Activated CD8-positive, alpha-beta T cell treated with anti-CD3 and anti-CD28 coated beads for 36 hours (primary cell): Measurements from ENCODE around the gene CSPG5. TPM values are rescaled to one million over a fixed set of nuclear protein-coding genes. Genes with fewer than 3 reads are reported as not detected.
A peak's percentile ranks its signal among the peaks of the same experiment; 100 is the strongest.

ENCODE experiments used
- ATAC-seq: fragments of 200-7000 bp; cut with Tn5 transposase; one replicate; pipeline ENCODE4 v1.10.0; 2021; ENCODE audit warnings: mild to moderate bottlenecking, moderate library complexity
- CTCF ChIA-PET: fragments of 350-600 bp; sonication (Branson Sonifier 250); formaldehyde crosslinking; loops from one replicate; lab custom pipeline; 2021; ENCODE audit warnings: antibody characterized with exemption; lab: Charles Lee
- POLR2A ChIA-PET: fragments of 350-600 bp; sonication (Branson Sonifier 250); formaldehyde crosslinking; loops from one replicate; lab custom pipeline; 2021; ENCODE audit warnings: antibody characterized with exemption; lab: Charles Lee
- DNase-seq: peaks from one replicate; pipeline ENCODE4 v3.0.0-alpha.2; 2020
- H3K27ac Mint-ChIP-seq: one replicate; pipeline ENCODE4 v1.8.0; 2021; ENCODE audit warnings: mild to moderate bottlenecking, mixed read lengths
- H3K27me3 Mint-ChIP-seq: one replicate; pipeline ENCODE4 v1.8.0; 2021; ENCODE audit warnings: mixed read lengths
- H3K36me3 Mint-ChIP-seq: one replicate; pipeline ENCODE4 v1.8.0; 2021; ENCODE audit warnings: low read depth, mixed read lengths
- H3K4me1 Mint-ChIP-seq: one replicate; pipeline ENCODE4 v1.8.0; 2021; ENCODE audit warnings: low read depth, mixed read lengths
- H3K4me3 Mint-ChIP-seq: one replicate; pipeline ENCODE4 v1.8.0; 2021; ENCODE audit warnings: mild to moderate bottlenecking, moderate library complexity, mixed read lengths
- H3K9me3 Mint-ChIP-seq: one replicate; pipeline ENCODE4 v1.8.0; 2021; ENCODE audit warnings: mixed read lengths
- CTCF ChIP-seq: fragments of 200-600 bp; IDR thresholded peaks from one replicate; pipeline ENCODE4 v1.8.0; 2022; ENCODE audit warnings: antibody characterized with exemption, mild to moderate bottlenecking
- intact Hi-C: fragments of 100-400 bp; cut with micrococcal nuclease; formaldehyde crosslinking; loops from one replicate; pipeline ENCODE4 v1.10.0; 2022
- total RNA-seq, 2 experiments: library from RNA; stranded (reverse); gene quantifications; one replicate each; pipeline ENCODE4 v1.2.3, GENCODE V29; 2021

The CSPG5 gene
- total RNA-seq, 2 experiments from 2014 or later = 0.54 to 0.58 TPM

GRCh38 chr3:47517937-47518336 lies 60.7 kb downstream of the CSPG5 start:
- Mint-ChIP-seq H3K9me3 (no peaks in the 10 kb centered on the region), H3K27me3 (no peaks in the 10 kb centered on the region), H3K4me3 (no peak overlapping the region), H3K36me3 (no peaks in the 10 kb centered on the region), H3K27ac (no peak overlapping the region), H3K4me1 (peaks cover 9% of the 10 kb centered on the region)
- DNase-seq (no peak), ATAC-seq (no peak)
- ChIA-PET POLR2A (no interaction called here), CTCF (no interaction called here)
- intact Hi-C loops = no loop called here
- TF ChIP-seq CTCF = no peak

- Mint-ChIP-seq H3K4me3 (no peak overlapping the region), H3K36me3 (peaks cover 13% of the 10 kb centered on the region), H3K9me3 (no peaks in the 10 kb centered on the region), H3K4me1 (peaks cover 14% of the 10 kb centered on the region), H3K27me3 (no peaks in the 10 kb centered on the region), H3K27ac (no peak overlapping the region)
- ChIA-PET CTCF (interaction anchor here (1.0 kb wide), 1 partner anchor 18 kb away, joined by 3 read pairs; no protein-coding TSS in a partner anchor), POLR2A (no interaction called here)
- intact Hi-C loops = no loop called here
- TF ChIP-seq CTCF = no peak
- no peak for DNase-seq
- ATAC-seq = no peak
These were observed 62.8 kb downstream of the CSPG5 start for GRCh38 chr3:47515864-47516319.

GRCh38 chr3:47515100-47515499 lies 63.6 kb downstream of the CSPG5 start:
- DNase-seq = no peak
- ChIA-PET CTCF (interaction anchor here (1.0 to 1.3 kb wide), 3 partner anchors 19 to 94 kb away, joined by 3 to 4 read pairs (median 3); no protein-coding TSS in a partner anchor), POLR2A (no interaction called here)
- Mint-ChIP-seq H3K4me3 (peak overlapping the region; percentile 64), H3K4me1 (peaks cover 14% of the 10 kb centered on the region), H3K27ac (peak overlapping the region; percentile 81), H3K9me3 (no peaks in the 10 kb centered on the region), H3K27me3 (no peaks in the 10 kb centered on the region), H3K36me3 (peaks cover 17% of the 10 kb centered on the region)
- intact Hi-C loops = no loop called here
- no peak for ATAC-seq
- no peak for TF ChIP-seq CTCF

- peak within 1 kb of the TSS; percentile 96 for H3K4me3 Mint-ChIP-seq
- CTCF ChIA-PET = interaction anchor here (1.0 to 1.8 kb wide), 4 partner anchors 9 to 311 kb away, joined by 3 to 6 read pairs (median 3); no protein-coding TSS in a partner anchor
- H3K4me1 Mint-ChIP-seq = peaks cover 14% of the 10 kb centered on the region
- no peaks in the 10 kb centered on the region for H3K27me3 Mint-ChIP-seq
- POLR2A ChIA-PET = interaction anchor here (0.6 to 1.4 kb wide), 10 partner anchors 9 to 873 kb away, joined by 3 to 4 read pairs (median 3); partner anchors contain the start of gene SCAP
- DNase-seq (peak; percentile 98), ATAC-seq (peak; percentile 95)
- TF ChIP-seq CTCF = peak; percentile 53
- no peaks in the 10 kb centered on the region for H3K9me3 Mint-ChIP-seq
- intact Hi-C loops = loop anchor here (5.0 kb wide), 1 partner anchor 91 kb away; no protein-coding TSS in a partner anchor
- H3K27ac Mint-ChIP-seq = peak within 1 kb of the TSS; percentile 99
- H3K36me3 Mint-ChIP-seq = peaks cover 23% of the 10 kb centered on the region
These were observed 65.3 kb downstream of the CSPG5 start, which contains the start of gene ELP6 for GRCh38 chr3:47513125-47513929. Gene ELP6, minus strand, starts transcription at chr3:47513712. Its CDS starts 122 bp downstream, at chr3:47513590.
